GM12875 (cell line): ENCODE results near the gene ALKBH5.
A peak's percentile ranks its signal among the peaks of the same experiment; 100 is the strongest.

Experiments
- H3K4me3 ChIP-seq: one replicate; pipeline ENCODE4 v1.5.1; 2011; ENCODE audit warnings: low read depth, low read length, control low read depth
- TF ChIP-seq, protein P1 (sequence below): IDR thresholded peaks from 2 replicates; pipeline ENCODE4 v1.5.1; 2011; ENCODE audit warnings: low read depth, mild to moderate bottlenecking, control low read depth, inconsistent platforms, low read length, moderate library complexity, borderline replicate concordance; ENCODE audit not compliant: insufficient read depth

Gene ALKBH5

DNA sequence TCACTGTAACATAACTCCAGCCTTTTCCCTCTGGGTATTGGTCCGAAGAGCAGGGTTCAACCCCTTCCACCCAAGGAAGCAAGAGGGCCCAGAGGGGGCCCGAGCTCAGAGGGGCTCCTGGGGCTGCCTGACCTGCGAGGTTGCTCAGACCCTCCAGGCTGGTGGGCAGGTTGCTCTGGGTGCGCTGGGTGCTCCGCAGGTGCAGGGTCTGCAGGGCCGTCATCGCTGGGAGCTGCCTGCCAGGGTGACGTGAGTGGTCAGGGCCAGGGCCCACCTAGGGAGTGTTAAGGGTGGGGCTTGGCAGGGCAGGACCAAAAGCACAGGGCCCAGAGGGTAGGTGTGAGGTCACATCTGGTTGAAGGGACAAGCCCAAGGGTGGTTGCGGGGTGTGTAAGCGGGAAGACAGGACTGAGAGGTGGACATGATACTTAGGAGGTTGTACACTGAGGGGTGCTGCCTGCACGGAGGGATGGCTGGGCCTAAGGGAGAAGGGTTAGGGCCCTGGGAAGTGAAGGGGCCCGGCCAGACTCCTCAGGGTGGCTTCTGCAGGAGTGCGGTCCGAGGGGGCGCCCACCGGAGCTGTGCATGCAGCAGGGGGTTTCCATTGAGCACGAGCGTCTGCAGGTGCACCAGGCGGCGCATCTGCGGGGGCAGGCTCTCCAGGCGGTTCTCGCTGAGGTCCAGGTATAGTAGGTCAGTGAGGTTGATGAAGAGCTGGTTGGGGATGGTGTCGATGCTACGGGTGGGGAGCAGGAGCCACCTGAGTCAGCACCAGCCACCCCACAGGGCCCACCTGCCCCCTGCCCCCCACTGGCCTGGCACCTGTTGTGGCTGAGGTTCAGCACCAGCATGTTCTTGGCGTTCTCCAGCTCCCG lies 70.6 kb downstream of the ALKBH5 start:
- H3K4me3 ChIP-seq: no peak overlapping the region
- TF ChIP-seq, protein P1, sequence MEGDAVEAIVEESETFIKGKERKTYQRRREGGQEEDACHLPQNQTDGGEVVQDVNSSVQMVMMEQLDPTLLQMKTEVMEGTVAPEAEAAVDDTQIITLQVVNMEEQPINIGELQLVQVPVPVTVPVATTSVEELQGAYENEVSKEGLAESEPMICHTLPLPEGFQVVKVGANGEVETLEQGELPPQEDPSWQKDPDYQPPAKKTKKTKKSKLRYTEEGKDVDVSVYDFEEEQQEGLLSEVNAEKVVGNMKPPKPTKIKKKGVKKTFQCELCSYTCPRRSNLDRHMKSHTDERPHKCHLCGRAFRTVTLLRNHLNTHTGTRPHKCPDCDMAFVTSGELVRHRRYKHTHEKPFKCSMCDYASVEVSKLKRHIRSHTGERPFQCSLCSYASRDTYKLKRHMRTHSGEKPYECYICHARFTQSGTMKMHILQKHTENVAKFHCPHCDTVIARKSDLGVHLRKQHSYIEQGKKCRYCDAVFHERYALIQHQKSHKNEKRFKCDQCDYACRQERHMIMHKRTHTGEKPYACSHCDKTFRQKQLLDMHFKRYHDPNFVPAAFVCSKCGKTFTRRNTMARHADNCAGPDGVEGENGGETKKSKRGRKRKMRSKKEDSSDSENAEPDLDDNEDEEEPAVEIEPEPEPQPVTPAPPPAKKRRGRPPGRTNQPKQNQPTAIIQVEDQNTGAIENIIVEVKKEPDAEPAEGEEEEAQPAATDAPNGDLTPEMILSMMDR: no peak

DNA sequence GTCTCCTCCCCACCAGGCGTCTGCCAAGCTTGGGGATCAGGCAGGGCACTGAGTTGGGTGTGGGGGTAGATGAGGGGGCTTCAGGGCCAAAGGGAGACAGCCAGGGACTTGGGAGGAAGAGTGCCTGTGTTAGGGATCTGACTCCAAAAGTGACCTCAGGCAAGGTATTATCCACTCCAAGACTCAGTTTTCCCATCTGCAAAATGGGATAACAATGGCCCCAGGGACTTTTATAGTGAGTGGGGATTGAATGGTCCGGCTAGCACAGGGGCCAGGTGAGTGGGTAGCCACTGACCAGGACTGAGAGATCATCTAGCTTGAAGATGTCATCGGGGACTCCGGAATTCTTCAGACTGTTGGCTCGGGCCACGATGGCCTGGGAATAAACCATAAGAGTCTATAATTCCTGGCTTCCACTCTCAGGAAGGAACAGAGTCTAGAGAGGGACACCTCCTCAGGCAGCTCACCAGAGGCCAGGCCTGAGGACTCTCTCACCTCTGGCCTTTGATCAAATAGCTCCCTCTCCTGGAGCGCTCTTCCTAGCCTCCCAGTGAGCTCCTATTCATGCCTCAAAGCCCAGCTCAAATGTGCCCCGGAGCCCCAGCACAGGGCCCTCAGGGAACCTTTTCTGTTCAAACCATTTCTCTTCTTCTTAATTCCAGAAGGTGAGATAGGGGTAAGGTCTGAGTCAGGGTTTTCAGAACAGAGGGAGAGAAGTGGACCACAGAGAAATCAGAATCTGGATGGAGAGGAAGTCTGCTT lies 71.4 kb downstream of the ALKBH5 start:
- TF ChIP-seq, protein P1: no peak
- H3K4me3 ChIP-seq: no peak overlapping the region

DNA sequence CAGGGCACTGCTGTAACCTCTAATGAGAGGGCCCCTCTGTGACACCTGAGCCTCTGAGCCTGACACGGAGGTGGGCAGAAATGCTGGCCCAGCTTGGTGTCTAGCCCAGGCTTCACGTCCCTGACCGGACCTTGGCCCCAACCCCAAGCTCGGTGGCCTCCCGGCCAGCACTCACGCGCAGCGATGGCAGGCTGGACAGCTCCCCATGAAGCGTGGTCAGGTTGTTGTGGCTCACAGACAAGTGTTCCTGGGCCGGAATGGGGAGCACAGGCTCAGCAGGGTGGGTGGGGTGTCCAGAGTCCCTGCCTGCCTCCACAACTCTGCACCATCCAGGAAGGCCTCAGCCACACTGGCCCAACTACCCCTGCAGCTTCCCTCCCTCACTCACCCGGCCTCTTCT lies 72.7 kb downstream of the ALKBH5 start:
- TF ChIP-seq, protein P1: no peak
- no peak overlapping the region for H3K4me3 ChIP-seq

DNA sequence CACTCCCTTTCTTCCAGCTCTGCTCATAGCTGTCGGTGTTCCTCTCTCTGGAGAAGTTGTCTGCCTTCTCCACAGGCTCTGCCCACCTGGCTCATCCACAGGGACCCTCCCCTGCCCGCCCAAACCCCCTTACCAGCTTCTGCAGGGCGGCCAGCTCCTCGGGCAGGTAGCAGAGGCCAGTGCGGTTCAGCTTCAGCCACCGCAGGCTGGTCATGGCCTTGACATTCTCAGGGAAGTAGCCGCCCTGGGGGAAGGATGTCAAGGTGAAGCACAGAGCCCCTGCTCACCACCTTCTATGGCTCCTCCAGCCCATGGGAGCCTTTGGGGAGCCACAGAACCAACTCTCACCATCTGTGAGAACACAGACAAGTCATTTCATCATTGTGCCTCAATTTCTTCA lies 73.1 kb downstream of the ALKBH5 start:
- TF ChIP-seq, protein P1: no peak
- H3K4me3 ChIP-seq: no peak overlapping the region

DNA sequence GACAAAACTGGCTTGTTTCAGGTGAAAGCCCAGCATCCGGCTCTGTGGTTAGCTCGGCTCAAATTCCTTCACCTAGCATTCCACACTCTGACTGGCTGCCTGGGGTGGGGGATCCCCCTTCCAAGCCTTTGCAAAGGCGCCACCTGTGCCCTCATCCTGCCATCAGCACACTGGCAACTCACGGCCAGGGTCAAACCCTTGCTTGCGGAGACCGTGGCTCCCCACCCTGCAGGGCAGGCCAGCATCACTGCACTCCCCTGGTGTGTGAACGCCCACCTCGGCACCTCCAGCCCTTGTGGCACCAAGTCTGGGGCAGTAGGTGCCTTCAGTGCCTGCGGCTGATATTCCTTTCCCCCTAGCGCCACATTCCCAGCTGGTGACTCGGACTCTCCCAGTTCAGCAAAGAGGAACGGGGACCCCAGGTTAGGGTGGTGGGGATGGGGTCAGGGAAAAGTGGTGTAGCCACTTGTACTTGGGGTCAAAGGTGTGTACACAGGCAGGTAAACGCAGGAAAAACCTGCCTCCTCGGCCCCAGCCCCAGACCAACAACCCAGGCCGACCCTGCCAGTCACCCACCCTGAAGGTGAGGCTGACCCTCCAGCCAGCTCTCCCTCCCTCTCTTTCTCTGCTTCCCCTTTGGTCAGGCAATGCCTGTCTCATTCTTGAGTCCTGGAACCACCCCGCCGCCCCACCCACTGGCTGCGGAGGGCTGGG lies 73.8 kb downstream of the ALKBH5 start:
- peak overlapping the region; percentile 79 for H3K4me3 ChIP-seq
- TF ChIP-seq, protein P1: no peak

DNA sequence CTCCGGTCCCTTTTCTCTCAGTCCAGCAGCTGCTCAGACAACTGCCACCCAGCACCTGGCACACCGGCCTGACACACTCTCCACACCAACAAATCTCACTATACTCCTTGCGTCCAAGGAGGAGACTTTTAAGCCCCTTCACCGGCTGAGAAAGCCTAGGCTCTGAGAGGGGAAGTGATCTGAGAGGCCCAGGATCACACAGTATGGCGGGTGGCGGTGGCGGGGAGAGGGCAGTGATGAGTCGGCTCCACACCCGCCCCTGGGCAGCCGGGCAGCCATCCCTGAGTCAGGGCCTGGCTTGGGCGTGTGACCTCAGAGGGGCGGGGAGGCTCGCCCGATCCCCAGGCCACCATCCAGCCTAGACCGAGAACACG lies 74.3 kb downstream of the ALKBH5 start:
- TF ChIP-seq, protein P1: no peak
- peak overlapping the region; percentile 79 for H3K4me3 ChIP-seq
